ENCODE data around the gene PSMF1. TPM values are rescaled to one million over a fixed set of nuclear protein-coding genes. Genes with fewer than 3 reads are reported as not detected.

Gene PSMF1
- total RNA-seq, 5 donors from 2014 or later (not counting 1 experiment from before 2014, with no cell fraction given), result 106 to 142 (median 127) TPM

- CTCF ChIA-PET, result no interaction called here
Observed at GRCh38 chr20:1206366-1207148, 88.2 kb downstream of the PSMF1 start.

GRCh38 chr20:1207293-1207878 lies 89.0 kb downstream of the PSMF1 start:
- Mint-ChIP-seq H3K27me3 (peaks cover 6% of the 10 kb centered on the region in 2 donors), H3K9me3 (no peaks in the 10 kb centered on the region), H3K36me3 (no peaks in the 10 kb centered on the region), H3K27ac (no peak overlapping the region), H3K4me1 (peaks cover under 1% of the 10 kb centered on the region in 3 donors), H3K4me3 (no peak overlapping the region)
- ATAC-seq (replicated peaks in 1 of 4), result no peak
- Histone ChIP-seq H3K27me3 (replicated peaks in 1 of 2; ENCODE audit: control insufficient read depth in 2 of 2, extremely low read depth in 1 of 2, insufficient read depth in 2 of 2, low read length in 1 of 2) (peaks cover 0 to 10% of the 10 kb centered on the region in 2 experiments), H3K4me1 (ENCODE audit: control insufficient read depth in 1 of 2, extremely low read depth in 1 of 2, insufficient read depth in 2 of 2, low read length in 2 of 2) (no peaks in the 10 kb centered on the region), H3K36me3 (ENCODE audit: control insufficient read depth in 2 of 2, extremely low read depth in 1 of 2, insufficient read depth in 1 of 2, low read length in 1 of 2) (no peaks in the 10 kb centered on the region), H3K9me3 (no peaks in the 10 kb centered on the region), H3K27ac (ENCODE audit: low read length) (no peak overlapping the region), H3K4me3 (ENCODE audit: control insufficient read depth in 1 of 2, extremely low read depth in 1 of 2, low read length in 1 of 2) (no peak overlapping the region)
- no peak for DNase-seq
- POLR2A ChIA-PET, result no interaction called here
- CTCF ChIA-PET, result no interaction called here
- 100% methylated on average over 1 of the region's 3 CpGs for WGBS (ENCODE audit: insufficient coverage)

More at GRCh38 chr20:1206366-1207148, 88.2 kb downstream of the PSMF1 start:
- no peaks in the 10 kb centered on the region for H3K36me3 ChIP-seq (ENCODE audit: control insufficient read depth in 2 of 2, extremely low read depth in 1 of 2, insufficient read depth in 1 of 2, low read length in 1 of 2)
- no peak overlapping the region for H3K27ac Mint-ChIP-seq
- DNase-seq, result no peak
- no peaks in the 10 kb centered on the region for H3K9me3 ChIP-seq
- no peaks in the 10 kb centered on the region for H3K9me3 Mint-ChIP-seq
- H3K4me1 ChIP-seq (ENCODE audit: control insufficient read depth in 1 of 2, extremely low read depth in 1 of 2, insufficient read depth in 2 of 2, low read length in 2 of 2), result no peaks in the 10 kb centered on the region
- H3K36me3 Mint-ChIP-seq, result no peaks in the 10 kb centered on the region
- no peaks in the 10 kb centered on the region for H3K4me1 Mint-ChIP-seq
- no peak overlapping the region for H3K4me3 Mint-ChIP-seq
- ATAC-seq (replicated peaks in 1 of 4), result no peak
- H3K4me3 ChIP-seq (ENCODE audit: control insufficient read depth in 1 of 2, extremely low read depth in 1 of 2, low read length in 1 of 2), result no peak overlapping the region
- POLR2A ChIA-PET, result no interaction called here
- WGBS (ENCODE audit: insufficient coverage), result 93% methylated on average over 19 of the region's 19 CpGs
- H3K27ac ChIP-seq (ENCODE audit: low read length), result no peak overlapping the region
- peaks cover 0 to 10% of the 10 kb centered on the region in 2 experiments for H3K27me3 ChIP-seq (replicated peaks in 1 of 2; ENCODE audit: control insufficient read depth in 2 of 2, extremely low read depth in 1 of 2, insufficient read depth in 2 of 2, low read length in 1 of 2)
- peaks cover 3 to 5% of the 10 kb centered on the region in 2 donors for H3K27me3 Mint-ChIP-seq

- no peak for ATAC-seq (replicated peaks in 1 of 4)
- H3K27ac ChIP-seq (ENCODE audit: low read length), result no peak overlapping the region
Observed at GRCh38 chr20:1209447-1210387, 91.3 kb downstream of the PSMF1 start.

DNA sequence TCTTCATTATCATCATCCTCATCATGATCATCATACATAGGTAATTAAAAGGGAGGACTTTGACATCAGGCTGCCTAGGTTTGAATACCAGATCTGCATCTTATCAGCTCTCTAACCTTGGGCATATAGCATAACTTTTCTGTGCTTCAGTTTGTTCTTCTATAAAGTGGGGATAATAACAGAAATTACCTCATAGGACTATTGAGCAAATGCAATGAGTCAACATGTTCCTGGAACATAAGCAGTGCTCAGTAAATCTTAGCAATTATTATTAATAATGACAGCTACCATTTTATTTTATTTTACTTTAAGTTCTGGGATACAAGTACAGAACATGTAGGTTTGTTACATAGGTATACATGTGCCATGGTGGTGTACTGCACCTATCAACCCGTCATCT lies 92.1 kb downstream of the PSMF1 start:
- Mint-ChIP-seq H3K27me3 (peaks cover 10 to 11% of the 10 kb centered on the region in 2 donors), H3K4me3 (no peak overlapping the region), H3K36me3 (no peaks in the 10 kb centered on the region), H3K27ac (no peak overlapping the region), H3K9me3 (no peaks in the 10 kb centered on the region), H3K4me1 (peaks cover 16 to 25% (median 20%) of the 10 kb centered on the region in 3 donors)
- H3K27me3 ChIP-seq (replicated peaks in 1 of 2; ENCODE audit: control insufficient read depth in 2 of 2, extremely low read depth in 1 of 2, insufficient read depth in 2 of 2, low read length in 1 of 2), result peaks cover 0 to 8% of the 10 kb centered on the region in 2 experiments
- ATAC-seq (replicated peaks in 1 of 4) (no peak), DNase-seq (no peak)
- no peaks in the 10 kb centered on the region for H3K9me3 ChIP-seq
- H3K27ac ChIP-seq (ENCODE audit: low read length), result no peak overlapping the region
- CTCF ChIA-PET, result interaction anchor here in 1 of 2 donors (0.6 kb wide), 1 partner anchor 14 kb away, joined by 3 read pairs; no protein-coding TSS in a partner anchor
- POLR2A ChIA-PET, result interaction anchor here in 1 of 2 donors (0.6 kb wide), 1 partner anchor 45 kb away, joined by 3 read pairs; no protein-coding TSS in a partner anchor
- WGBS (ENCODE audit: insufficient coverage), result no CpG with 5 or more reads among the region's 1 CpG
- H3K4me3 ChIP-seq (ENCODE audit: control insufficient read depth in 1 of 2, extremely low read depth in 1 of 2, low read length in 1 of 2), result no peak overlapping the region
- peaks cover 4 to 7% of the 10 kb centered on the region in 2 experiments for H3K4me1 ChIP-seq (ENCODE audit: control insufficient read depth in 1 of 2, extremely low read depth in 1 of 2, insufficient read depth in 2 of 2, low read length in 2 of 2)
- H3K36me3 ChIP-seq (ENCODE audit: control insufficient read depth in 2 of 2, extremely low read depth in 1 of 2, insufficient read depth in 1 of 2, low read length in 1 of 2), result no peaks in the 10 kb centered on the region

More at GRCh38 chr20:1209447-1210387, 91.3 kb downstream of the PSMF1 start:
- H3K36me3 Mint-ChIP-seq, result no peaks in the 10 kb centered on the region
- ChIA-PET CTCF (interaction anchor here (0.6 to 0.7 kb wide), 2 partner anchors 14 to 18 kb away, joined by 3 read pairs; no protein-coding TSS in a partner anchor), POLR2A (no interaction called here)
- Histone ChIP-seq H3K36me3 (ENCODE audit: control insufficient read depth in 2 of 2, extremely low read depth in 1 of 2, insufficient read depth in 1 of 2, low read length in 1 of 2) (no peaks in the 10 kb centered on the region), H3K9me3 (no peaks in the 10 kb centered on the region), H3K4me1 (ENCODE audit: control insufficient read depth in 1 of 2, extremely low read depth in 1 of 2, insufficient read depth in 2 of 2, low read length in 2 of 2) (peaks cover 0 to 4% of the 10 kb centered on the region in 2 experiments), H3K4me3 (ENCODE audit: control insufficient read depth in 1 of 2, extremely low read depth in 1 of 2, low read length in 1 of 2) (no peak overlapping the region), H3K27me3 (replicated peaks in 1 of 2; ENCODE audit: control insufficient read depth in 2 of 2, extremely low read depth in 1 of 2, insufficient read depth in 2 of 2, low read length in 1 of 2) (peaks cover 0 to 8% of the 10 kb centered on the region in 2 experiments)
- H3K27ac Mint-ChIP-seq, result no peak overlapping the region
- 58% methylated on average over 4 of the region's 5 CpGs for WGBS (ENCODE audit: insufficient coverage)
- H3K9me3 Mint-ChIP-seq, result no peaks in the 10 kb centered on the region
- peaks cover 10 to 17% (median 12%) of the 10 kb centered on the region in 3 donors for H3K4me1 Mint-ChIP-seq
- no peak for DNase-seq
- H3K27me3 Mint-ChIP-seq, result peaks cover 10 to 11% of the 10 kb centered on the region in 2 donors
- no peak overlapping the region for H3K4me3 Mint-ChIP-seq

DNA sequence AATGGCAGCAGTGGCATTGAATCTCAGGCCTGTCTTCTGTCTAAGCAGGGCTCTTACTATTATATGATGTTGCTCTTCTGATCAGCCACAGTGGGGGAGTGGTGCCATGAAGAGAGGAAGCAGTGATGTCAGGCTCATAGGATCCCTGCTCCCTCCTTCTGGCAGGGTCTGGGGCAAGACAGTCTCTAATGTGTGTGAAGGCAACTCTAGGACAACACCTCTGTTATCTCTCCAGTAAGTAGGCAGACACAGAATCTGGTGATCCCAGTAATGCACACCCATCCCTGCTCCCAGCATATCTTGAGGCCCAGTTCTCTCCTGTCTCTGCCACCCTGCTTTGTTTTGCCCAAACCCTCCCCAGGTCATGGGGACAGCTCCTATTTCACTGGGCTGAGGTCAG lies 93.6 kb downstream of the PSMF1 start:
- ATAC-seq (replicated peaks in 1 of 4), result no peak
- H3K27me3 ChIP-seq (replicated peaks in 1 of 2; ENCODE audit: control insufficient read depth in 2 of 2, extremely low read depth in 1 of 2, insufficient read depth in 2 of 2, low read length in 1 of 2), result peaks cover 0 to 9% of the 10 kb centered on the region in 2 experiments
- H3K27ac ChIP-seq (ENCODE audit: low read length), result no peak overlapping the region
- Mint-ChIP-seq H3K36me3 (no peaks in the 10 kb centered on the region), H3K4me1 (peaks cover 31 to 39% (median 35%) of the 10 kb centered on the region in 3 donors), H3K4me3 (no peak overlapping the region), H3K27ac (no peak overlapping the region), H3K27me3 (peaks cover 10 to 11% of the 10 kb centered on the region in 2 donors), H3K9me3 (no peaks in the 10 kb centered on the region)
- no peaks in the 10 kb centered on the region for H3K9me3 ChIP-seq
- H3K4me1 ChIP-seq (ENCODE audit: control insufficient read depth in 1 of 2, extremely low read depth in 1 of 2, insufficient read depth in 2 of 2, low read length in 2 of 2), result peaks cover 6 to 20% of the 10 kb centered on the region in 2 experiments
- H3K36me3 ChIP-seq (ENCODE audit: control insufficient read depth in 2 of 2, extremely low read depth in 1 of 2, insufficient read depth in 1 of 2, low read length in 1 of 2), result no peaks in the 10 kb centered on the region
- POLR2A ChIA-PET, result no interaction called here
- H3K4me3 ChIP-seq (ENCODE audit: control insufficient read depth in 1 of 2, extremely low read depth in 1 of 2, low read length in 1 of 2), result no peak overlapping the region
- DNase-seq, result no peak
- CTCF ChIA-PET, result interaction anchor here in 1 of 2 donors (1.1 kb wide), 1 partner anchor 104 kb away, joined by 3 read pairs; no protein-coding TSS in a partner anchor

Data from T-cell (primary cell).